Measurements from ENCODE around the gene MRPS23.

MRPS23 gene

DNA sequence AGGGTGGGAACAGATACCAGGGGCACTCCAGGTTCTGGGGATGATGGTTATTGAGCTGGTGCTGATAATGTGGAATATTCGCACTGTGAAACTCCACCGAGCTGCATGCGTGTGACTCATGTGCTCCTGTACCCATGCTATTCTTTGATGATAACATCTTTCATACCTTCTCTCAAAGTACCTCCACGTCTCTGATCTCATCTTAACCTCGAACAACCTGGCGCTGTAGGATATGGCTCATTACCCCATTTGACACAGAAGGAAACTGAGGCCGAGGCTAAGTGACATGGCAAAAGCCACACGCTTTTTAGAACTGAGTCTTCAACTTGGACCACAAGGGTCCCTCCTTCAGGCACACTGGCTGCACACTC is 30.2 kb upstream of the MRPS23 start:
- no peaks in the 10 kb centered on the region for H3K9me3 ChIP-seq (ENCODE audit: control insufficient read depth, insufficient read depth, low read depth, low read length)
- H3K36me3 ChIP-seq (ENCODE audit: control insufficient read depth in 2 of 2, insufficient read depth in 1 of 2, low read length in 2 of 2): peaks cover 0 to 35% of the 10 kb centered on the region in 2 experiments; a peak in 2 of 3 replicates
- H3K4me3 ChIP-seq (ENCODE audit: low read depth, low read length): no peak overlapping the region
- POLR2A ChIA-PET: interaction anchor here (1.3 kb wide), 1 partner anchor 115 kb away, joined by 3 read pairs; no protein-coding TSS in a partner anchor
- H3K4me1 ChIP-seq (ENCODE audit: control insufficient read depth, insufficient read depth, low read length): peaks cover 10% of the 10 kb centered on the region
- CTCF ChIA-PET: interaction anchor here (0.6 to 6.5 kb wide), 5 partner anchors 10 to 208 kb away, joined by 3 to 95 read pairs (median 7); no protein-coding TSS in a partner anchor
- no peak overlapping the region for H3K27ac ChIP-seq (ENCODE audit: extremely low read depth, low read depth, low read length)
- TF ChIP-seq, protein P1, sequence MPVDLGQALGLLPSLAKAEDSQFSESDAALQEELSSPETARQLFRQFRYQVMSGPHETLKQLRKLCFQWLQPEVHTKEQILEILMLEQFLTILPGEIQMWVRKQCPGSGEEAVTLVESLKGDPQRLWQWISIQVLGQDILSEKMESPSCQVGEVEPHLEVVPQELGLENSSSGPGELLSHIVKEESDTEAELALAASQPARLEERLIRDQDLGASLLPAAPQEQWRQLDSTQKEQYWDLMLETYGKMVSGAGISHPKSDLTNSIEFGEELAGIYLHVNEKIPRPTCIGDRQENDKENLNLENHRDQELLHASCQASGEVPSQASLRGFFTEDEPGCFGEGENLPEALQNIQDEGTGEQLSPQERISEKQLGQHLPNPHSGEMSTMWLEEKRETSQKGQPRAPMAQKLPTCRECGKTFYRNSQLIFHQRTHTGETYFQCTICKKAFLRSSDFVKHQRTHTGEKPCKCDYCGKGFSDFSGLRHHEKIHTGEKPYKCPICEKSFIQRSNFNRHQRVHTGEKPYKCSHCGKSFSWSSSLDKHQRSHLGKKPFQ (tag by site-specific recombination; IDR thresholded peaks at IDR 0.05): no peak
- no peak for TF ChIP-seq ZNF513 (tag by site-specific recombination; IDR thresholded peaks at IDR 0.05)
- TF ChIP-seq ZNF747 (tag by site-specific recombination; IDR thresholded peaks at IDR 0.05): no peak
- TF ChIP-seq EGR2 (tag by site-specific recombination; IDR thresholded peaks at IDR 0.05; ENCODE audit: low read depth): no peak
- no peak for TF ChIP-seq ZNF596 (tag by site-specific recombination; IDR thresholded peaks at IDR 0.05)
- TF ChIP-seq ZNF280D (tag by site-specific recombination; IDR thresholded peaks at IDR 0.05): no peak
- no peak for TF ChIP-seq ZFP41 (tag by site-specific recombination; IDR thresholded peaks at IDR 0.05; ENCODE audit: borderline replicate concordance)
- TF ChIP-seq ZNF776 (tag by site-specific recombination; IDR thresholded peaks at IDR 0.05; ENCODE audit: borderline replicate concordance): no peak
- no peak for TF ChIP-seq TCF7L2 (IDR thresholded peaks at IDR 0.05; ENCODE audit: borderline replicate concordance, low read depth, low read length)
- no peak for TF ChIP-seq ZNF704 (tag by site-specific recombination; IDR thresholded peaks at IDR 0.05)
- TF ChIP-seq, protein P2, sequence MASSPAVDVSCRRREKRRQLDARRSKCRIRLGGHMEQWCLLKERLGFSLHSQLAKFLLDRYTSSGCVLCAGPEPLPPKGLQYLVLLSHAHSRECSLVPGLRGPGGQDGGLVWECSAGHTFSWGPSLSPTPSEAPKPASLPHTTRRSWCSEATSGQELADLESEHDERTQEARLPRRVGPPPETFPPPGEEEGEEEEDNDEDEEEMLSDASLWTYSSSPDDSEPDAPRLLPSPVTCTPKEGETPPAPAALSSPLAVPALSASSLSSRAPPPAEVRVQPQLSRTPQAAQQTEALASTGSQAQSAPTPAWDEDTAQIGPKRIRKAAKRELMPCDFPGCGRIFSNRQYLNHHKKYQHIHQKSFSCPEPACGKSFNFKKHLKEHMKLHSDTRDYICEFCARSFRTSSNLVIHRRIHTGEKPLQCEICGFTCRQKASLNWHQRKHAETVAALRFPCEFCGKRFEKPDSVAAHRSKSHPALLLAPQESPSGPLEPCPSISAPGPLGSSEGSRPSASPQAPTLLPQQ (tag by site-specific recombination; IDR thresholded peaks at IDR 0.05): no peak
- TF ChIP-seq, protein P3, sequence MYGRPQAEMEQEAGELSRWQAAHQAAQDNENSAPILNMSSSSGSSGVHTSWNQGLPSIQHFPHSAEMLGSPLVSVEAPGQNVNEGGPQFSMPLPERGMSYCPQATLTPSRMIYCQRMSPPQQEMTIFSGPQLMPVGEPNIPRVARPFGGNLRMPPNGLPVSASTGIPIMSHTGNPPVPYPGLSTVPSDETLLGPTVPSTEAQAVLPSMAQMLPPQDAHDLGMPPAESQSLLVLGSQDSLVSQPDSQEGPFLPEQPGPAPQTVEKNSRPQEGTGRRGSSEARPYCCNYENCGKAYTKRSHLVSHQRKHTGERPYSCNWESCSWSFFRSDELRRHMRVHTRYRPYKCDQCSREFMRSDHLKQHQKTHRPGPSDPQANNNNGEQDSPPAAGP (tag by site-specific recombination; IDR thresholded peaks at IDR 0.05): no peak
- no peak for TF ChIP-seq KLF7 (tag by site-specific recombination; IDR thresholded peaks at IDR 0.05; ENCODE audit: borderline replicate concordance)
- no peak for TF ChIP-seq ATF2 (tag by site-specific recombination; IDR thresholded peaks at IDR 0.05; ENCODE audit: low read depth)
- TF ChIP-seq, protein P4, sequence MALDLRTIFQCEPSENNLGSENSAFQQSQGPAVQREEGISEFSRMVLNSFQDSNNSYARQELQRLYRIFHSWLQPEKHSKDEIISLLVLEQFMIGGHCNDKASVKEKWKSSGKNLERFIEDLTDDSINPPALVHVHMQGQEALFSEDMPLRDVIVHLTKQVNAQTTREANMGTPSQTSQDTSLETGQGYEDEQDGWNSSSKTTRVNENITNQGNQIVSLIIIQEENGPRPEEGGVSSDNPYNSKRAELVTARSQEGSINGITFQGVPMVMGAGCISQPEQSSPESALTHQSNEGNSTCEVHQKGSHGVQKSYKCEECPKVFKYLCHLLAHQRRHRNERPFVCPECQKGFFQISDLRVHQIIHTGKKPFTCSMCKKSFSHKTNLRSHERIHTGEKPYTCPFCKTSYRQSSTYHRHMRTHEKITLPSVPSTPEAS (tag by site-specific recombination; IDR thresholded peaks at IDR 0.05): no peak
